ENCODE measurements around the gene CLEC1A.
"Not testable (repeated sequence)": the region's sequence is repeated elsewhere in the genome, so short reads cannot be mapped to it uniquely, and the experiment has no call there.

The CLEC1A gene

GRCh38 chr12:10030446-10030845 lies 68.3 kb downstream of the CLEC1A start, which contains the start of gene CLEC9A:
CLEC9A (plus strand) TSS chr12:10030682; CDS start chr12:10052688, 22,006 bp downstream.
- POLR2A ChIA-PET: no interaction called here
- DNase-seq (ENCODE audit: low read depth, low spot score): no peak

GRCh38 chr12:10027721-10028120 lies 71.1 kb downstream of the CLEC1A start:
- no peak for TF ChIP-seq CTCF (IDR thresholded peaks at IDR 0.05; ENCODE audit: insufficient read depth, low read length, missing control alignments)
- POLR2A ChIA-PET: no interaction called here
- H3K4me3 ChIP-seq (ENCODE audit: low read depth, low read length): no peak overlapping the region
- DNase-seq (ENCODE audit: low read depth, low spot score): no peak
- CTCF ChIA-PET: no interaction called here

More at GRCh38 chr12:10030446-10030845, 68.3 kb downstream of the CLEC1A start, which contains the start of gene CLEC9A:
- CTCF ChIA-PET: interaction anchor here (0.9 to 1.9 kb wide), 4 partner anchors 110 to 205 kb away, joined by 3 to 7 read pairs (median 4); no protein-coding TSS in a partner anchor
- no peak for TF ChIP-seq CTCF (IDR thresholded peaks at IDR 0.05; ENCODE audit: insufficient read depth, low read length, missing control alignments)
- no peak within 1 kb of the TSS for H3K4me3 ChIP-seq (ENCODE audit: low read depth, low read length)

- POLR2A ChIA-PET: no interaction called here
- TF ChIP-seq CTCF (IDR thresholded peaks at IDR 0.05; ENCODE audit: insufficient read depth, low read length, missing control alignments): no peak
- no peak for DNase-seq (ENCODE audit: low read depth, low spot score)
- CTCF ChIA-PET: interaction anchor here (1.8 kb wide), 1 partner anchor 114 kb away, joined by 4 read pairs; no protein-coding TSS in a partner anchor
- H3K4me3 ChIP-seq (ENCODE audit: low read depth, low read length): no peak overlapping the region
Observed at GRCh38 chr12:10027311-10027710, 71.5 kb downstream of the CLEC1A start.

GRCh38 chr12:10026666-10027065 lies 72.1 kb downstream of the CLEC1A start:
- POLR2A ChIA-PET; DNase-seq (ENCODE audit: low read depth, low spot score); H3K4me3 ChIP-seq (ENCODE audit: low read depth, low read length): not testable (repeated sequence)
- CTCF ChIA-PET: interaction anchor here (1.8 kb wide), 1 partner anchor 114 kb away, joined by 4 read pairs; no protein-coding TSS in a partner anchor

GRCh38 chr12:10025236-10025635 lies 73.5 kb downstream of the CLEC1A start:
- ChIA-PET POLR2A (no interaction called here), CTCF (interaction anchor here (1.1 to 4.4 kb wide), 3 partner anchors 14 to 128 kb away, joined by 3 to 22 read pairs (median 3); partner anchors contain the start of gene CLEC12B)
- DNase-seq (ENCODE audit: low read depth, low spot score): no peak
- H3K4me3 ChIP-seq (ENCODE audit: low read depth, low read length): no peak overlapping the region
- no peak for TF ChIP-seq CTCF (IDR thresholded peaks at IDR 0.05; ENCODE audit: insufficient read depth, low read length, missing control alignments)

GRCh38 chr12:10021342-10021741 lies 77.4 kb downstream of the CLEC1A start:
- ChIA-PET POLR2A (no interaction called here), CTCF (interaction anchor here (4.4 kb wide), 1 partner anchor 10 kb away, joined by 22 read pairs; the partner anchor contains the start of gene CLEC12B)

More at GRCh38 chr12:10021342-10021741, 77.4 kb downstream of the CLEC1A start:
- DNase-seq (ENCODE audit: low read depth, low spot score): no peak
- TF ChIP-seq CTCF (IDR thresholded peaks at IDR 0.05; ENCODE audit: insufficient read depth, low read length, missing control alignments): no peak
- H3K4me3 ChIP-seq (ENCODE audit: low read depth, low read length): no peak overlapping the region
